Measurements from ENCODE around the gene SLC26A11. TPM values are rescaled to one million over a fixed set of nuclear protein-coding genes. Genes with fewer than 3 reads are reported as not detected.

SLC26A11 gene
- total RNA-seq, 1 experiment from 2014 or later = 17.7 TPM

- TF ChIP-seq ZBTB33 (IDR thresholded peaks at IDR 0.05; ENCODE audit: extremely low read depth, insufficient replicate concordance, low read length) (no peak), RAD21 (IDR thresholded peaks at IDR 0.05; ENCODE audit: low read depth) (no peak), CTCF (IDR thresholded peaks at IDR 0.05 in 2 of 3, conservative IDR thresholded peaks at IDR 0.05 in 1 of 3; ENCODE audit: borderline replicate concordance in 1 of 3, insufficient read depth in 1 of 3, low read depth in 2 of 3, low read length in 2 of 3) (no peak)
Observed at GRCh38 chr17:80291691-80292487, 71.7 kb downstream of the SLC26A11 start (continued).

- Histone ChIP-seq H2AFZ (ENCODE audit: low read depth, low read length, poor library complexity, severe bottlenecking) (no peak overlapping the region), H4K20me1 (ENCODE audit: insufficient read depth) (no peaks in the 10 kb centered on the region), H3K4me2 (ENCODE audit: low read length) (no peak overlapping the region), H3K27me3 (ENCODE audit: insufficient read depth, low read length) (no peaks in the 10 kb centered on the region), H3K27ac (ENCODE audit: low read depth, low read length) (no peak overlapping the region), H3K4me3 (replicated peaks in 1 of 2; ENCODE audit: low read depth in 1 of 2, low read length in 2 of 2) (no peak overlapping the region), H3K79me2 (ENCODE audit: insufficient read depth, low read length) (no peaks in the 10 kb centered on the region), H3K4me1 (ENCODE audit: control insufficient read depth in 1 of 2, insufficient read depth in 2 of 2, low read length in 2 of 2) (no peaks in the 10 kb centered on the region), H3K9me2 (ENCODE audit: insufficient read depth) (no peaks in the 10 kb centered on the region), H3K36me3 (ENCODE audit: control insufficient read depth in 1 of 2, insufficient read depth in 2 of 2, low read length in 2 of 2) (peaks cover 16 to 20% of the 10 kb centered on the region in 2 experiments; a peak in 2 of 4 replicates), H3K9me3 (ENCODE audit: control insufficient read depth in 1 of 2, insufficient read depth in 1 of 2, low read depth in 1 of 2, low read length in 2 of 2) (no peaks in the 10 kb centered on the region), H3K9ac (ENCODE audit: low read length) (no peak overlapping the region)
- ChIA-PET POLR2A (no interaction called here), RAD21 (ENCODE audit: low non-redundant PET in 1 of 2, low total read pairs in 2 of 2, uncharacterized antibody in 2 of 2, unreplicated experiment in 2 of 2) (no interaction called here), CTCF (no interaction called here)
- ATAC-seq (no peak), DNase-seq (ENCODE audit: low read depth, low spot score) (no peak)
- intact Hi-C loops (cut with micrococcal nuclease) = no loop called here
- TF ChIP-seq EZH2 (IDR thresholded peaks at IDR 0.05) = no peak
- TF ChIP-seq ZFX (IDR thresholded peaks at IDR 0.05) = no peak
- TF ChIP-seq TCF7L2 (IDR thresholded peaks at IDR 0.05; ENCODE audit: borderline replicate concordance, extremely low read depth, insufficient read depth, insufficient read length) = no peak
- BruUV-seq (replicated peaks) = no TSS peak
Observed at GRCh38 chr17:80292521-80292971, 72.3 kb downstream of the SLC26A11 start.

Data from HCT116 (cell line).